ENCODE results near the gene SLC22A7. TPM values are rescaled to one million over a fixed set of nuclear protein-coding genes. Genes with fewer than 3 reads are reported as not detected.
"Not testable (repeated sequence)": the region's sequence is repeated elsewhere in the genome, so short reads cannot be mapped to it uniquely, and the experiment has no call there.

The SLC22A7 gene
- total and polyA plus RNA-seq, 2 donors from 2014 or later, result 2.0 to 34.8 TPM

- no peaks in the 10 kb centered on the region for H3K9me3 ChIP-seq (ENCODE audit: control insufficient read depth in 2 of 3, insufficient read depth in 1 of 3, low read length in 3 of 3)
- H3K4me1 ChIP-seq (ENCODE audit: control insufficient read depth in 2 of 3, insufficient read depth in 2 of 3, low read depth in 1 of 3, low read length in 3 of 3), result peaks cover 0 to 5% (median 3%) of the 10 kb centered on the region in 3 donors
- no peaks in the 10 kb centered on the region for H3K36me3 ChIP-seq (ENCODE audit: control insufficient read depth in 2 of 3, insufficient read depth in 3 of 3, low read length in 3 of 3)
- intact Hi-C loops (cut with DNase I), result no loop called here
- H3K4me3 ChIP-seq (ENCODE audit: low read length in 3 of 3), result peak overlapping the region in 2 of 3 donors; percentile 20 to 43
- no peaks in the 10 kb centered on the region for H3K27me3 ChIP-seq (ENCODE audit: control insufficient read depth, insufficient read depth, low read length)
- FAIRE-seq (no peak), DNase-seq (peak in 1 of 5 donors; percentile 56)
- TF ChIP-seq CTCF (IDR thresholded peaks at IDR 0.05; ENCODE audit: borderline replicate concordance, extremely low read depth, insufficient read depth), result no peak
- no peak overlapping the region for H3K9ac ChIP-seq (ENCODE audit: low read length in 3 of 3)
- no peak overlapping the region for H3K27ac ChIP-seq (ENCODE audit: low read depth in 2 of 2, low read length in 2 of 2)
Observed at GRCh38 chr6:43301081-43301870, 3.2 kb downstream of the SLC22A7 start.

GRCh38 chr6:43302126-43302525, 4.1 kb downstream of the SLC22A7 start:
- no peak for TF ChIP-seq CTCF (IDR thresholded peaks at IDR 0.05; ENCODE audit: borderline replicate concordance, extremely low read depth, insufficient read depth)
- FAIRE-seq (no peak), DNase-seq (peak in 1 of 5 donors; percentile 29)

GRCh38 chr6:43303006-43303405, 4.9 kb downstream of the SLC22A7 start:
- H3K4me1 ChIP-seq (ENCODE audit: control insufficient read depth in 2 of 3, insufficient read depth in 2 of 3, low read depth in 1 of 3, low read length in 3 of 3); DNase-seq; H3K27me3 ChIP-seq (ENCODE audit: control insufficient read depth, insufficient read depth, low read length); H3K9me3 ChIP-seq (ENCODE audit: control insufficient read depth in 2 of 3, insufficient read depth in 1 of 3, low read length in 3 of 3); H3K27ac ChIP-seq (ENCODE audit: low read depth in 2 of 2, low read length in 2 of 2); FAIRE-seq; H3K9ac ChIP-seq (ENCODE audit: low read length in 3 of 3); intact Hi-C loops (cut with DNase I); H3K4me3 ChIP-seq (ENCODE audit: low read length in 3 of 3); H3K36me3 ChIP-seq (ENCODE audit: control insufficient read depth in 2 of 3, insufficient read depth in 3 of 3, low read length in 3 of 3): not testable (repeated sequence)

More at GRCh38 chr6:43302126-43302525, 4.1 kb downstream of the SLC22A7 start:
- Histone ChIP-seq H3K27me3 (ENCODE audit: control insufficient read depth, insufficient read depth, low read length) (no peaks in the 10 kb centered on the region), H3K4me1 (ENCODE audit: control insufficient read depth in 2 of 3, insufficient read depth in 2 of 3, low read depth in 1 of 3, low read length in 3 of 3) (peaks cover 0 to under 1% (median 0%) of the 10 kb centered on the region in 3 donors), H3K9me3 (ENCODE audit: control insufficient read depth in 2 of 3, insufficient read depth in 1 of 3, low read length in 3 of 3) (no peaks in the 10 kb centered on the region), H3K27ac (ENCODE audit: low read depth in 2 of 2, low read length in 2 of 2) (no peak overlapping the region), H3K36me3 (ENCODE audit: control insufficient read depth in 2 of 3, insufficient read depth in 3 of 3, low read length in 3 of 3) (no peaks in the 10 kb centered on the region), H3K9ac (ENCODE audit: low read length in 3 of 3) (no peak overlapping the region), H3K4me3 (ENCODE audit: low read length in 3 of 3) (no peak overlapping the region)
- intact Hi-C loops (cut with DNase I), result no loop called here

GRCh38 chr6:43303751-43304331, 5.8 kb downstream of the SLC22A7 start:
- no peaks in the 10 kb centered on the region for H3K27me3 ChIP-seq (ENCODE audit: control insufficient read depth, insufficient read depth, low read length)
- H3K9ac ChIP-seq (ENCODE audit: low read length in 3 of 3), result no peak overlapping the region
- H3K27ac ChIP-seq (ENCODE audit: low read depth in 2 of 2, low read length in 2 of 2), result no peak overlapping the region

More at GRCh38 chr6:43303751-43304331, 5.8 kb downstream of the SLC22A7 start:
- Histone ChIP-seq H3K36me3 (ENCODE audit: control insufficient read depth in 2 of 3, insufficient read depth in 3 of 3, low read length in 3 of 3) (no peaks in the 10 kb centered on the region), H3K4me3 (ENCODE audit: low read length in 3 of 3) (no peak overlapping the region), H3K9me3 (ENCODE audit: control insufficient read depth in 2 of 3, insufficient read depth in 1 of 3, low read length in 3 of 3) (no peaks in the 10 kb centered on the region), H3K4me1 (ENCODE audit: control insufficient read depth in 2 of 3, insufficient read depth in 2 of 3, low read depth in 1 of 3, low read length in 3 of 3) (peaks cover 0 to 7% (median 0%) of the 10 kb centered on the region in 3 donors)
- no peak for TF ChIP-seq CTCF (IDR thresholded peaks at IDR 0.05; ENCODE audit: borderline replicate concordance, extremely low read depth, insufficient read depth)
- DNase-seq (no peak), FAIRE-seq (no peak)
- intact Hi-C loops (cut with DNase I), result no loop called here
